Epithelial cell of esophagus (primary cell): ENCODE data around the gene CLK2.

ENCODE experiments used
- DNase-seq: peaks from one replicate; pipeline ENCODE4 v3.0.0; 2010; ENCODE audit warnings: low read depth
- H3K4me3 ChIP-seq: 2 replicates; pipeline ENCODE4 v1.5.1; 2011; ENCODE audit warnings: mild to moderate bottlenecking, low read length, control low read depth
- TF ChIP-seq, protein P1 (sequence below): IDR thresholded peaks from 2 replicates; pipeline ENCODE4 v1.5.1; 2011; ENCODE audit warnings: low read depth, mild to moderate bottlenecking, low read length, control low read depth, inconsistent platforms; ENCODE audit not compliant: insufficient read depth; ENCODE audit errors: missing control alignments

The CLK2 gene

DNA sequence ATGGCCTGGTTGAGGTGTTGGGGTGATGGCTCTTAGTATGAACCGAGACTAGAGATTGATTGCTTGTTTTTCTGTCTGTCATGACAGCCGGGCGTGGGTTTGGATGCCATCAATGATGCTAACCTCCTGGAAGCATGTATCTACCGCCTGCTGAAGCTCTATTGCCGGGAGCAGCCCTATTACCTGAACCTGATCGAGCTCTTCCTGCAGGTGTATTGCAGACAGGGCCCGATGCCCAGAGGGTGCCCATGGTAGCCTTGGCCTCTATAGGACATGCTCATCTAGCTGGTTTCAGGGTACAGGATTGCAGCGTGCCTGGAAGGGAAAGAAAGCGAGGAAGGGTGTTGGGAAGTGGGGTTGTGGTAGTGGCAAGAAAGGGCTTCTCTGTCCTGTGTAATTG lies 44.8 kb upstream of the CLK2 start:
- TF ChIP-seq, protein P1, sequence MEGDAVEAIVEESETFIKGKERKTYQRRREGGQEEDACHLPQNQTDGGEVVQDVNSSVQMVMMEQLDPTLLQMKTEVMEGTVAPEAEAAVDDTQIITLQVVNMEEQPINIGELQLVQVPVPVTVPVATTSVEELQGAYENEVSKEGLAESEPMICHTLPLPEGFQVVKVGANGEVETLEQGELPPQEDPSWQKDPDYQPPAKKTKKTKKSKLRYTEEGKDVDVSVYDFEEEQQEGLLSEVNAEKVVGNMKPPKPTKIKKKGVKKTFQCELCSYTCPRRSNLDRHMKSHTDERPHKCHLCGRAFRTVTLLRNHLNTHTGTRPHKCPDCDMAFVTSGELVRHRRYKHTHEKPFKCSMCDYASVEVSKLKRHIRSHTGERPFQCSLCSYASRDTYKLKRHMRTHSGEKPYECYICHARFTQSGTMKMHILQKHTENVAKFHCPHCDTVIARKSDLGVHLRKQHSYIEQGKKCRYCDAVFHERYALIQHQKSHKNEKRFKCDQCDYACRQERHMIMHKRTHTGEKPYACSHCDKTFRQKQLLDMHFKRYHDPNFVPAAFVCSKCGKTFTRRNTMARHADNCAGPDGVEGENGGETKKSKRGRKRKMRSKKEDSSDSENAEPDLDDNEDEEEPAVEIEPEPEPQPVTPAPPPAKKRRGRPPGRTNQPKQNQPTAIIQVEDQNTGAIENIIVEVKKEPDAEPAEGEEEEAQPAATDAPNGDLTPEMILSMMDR, result no peak
- H3K4me3 ChIP-seq, result no peak overlapping the region
- no peak for DNase-seq

DNA sequence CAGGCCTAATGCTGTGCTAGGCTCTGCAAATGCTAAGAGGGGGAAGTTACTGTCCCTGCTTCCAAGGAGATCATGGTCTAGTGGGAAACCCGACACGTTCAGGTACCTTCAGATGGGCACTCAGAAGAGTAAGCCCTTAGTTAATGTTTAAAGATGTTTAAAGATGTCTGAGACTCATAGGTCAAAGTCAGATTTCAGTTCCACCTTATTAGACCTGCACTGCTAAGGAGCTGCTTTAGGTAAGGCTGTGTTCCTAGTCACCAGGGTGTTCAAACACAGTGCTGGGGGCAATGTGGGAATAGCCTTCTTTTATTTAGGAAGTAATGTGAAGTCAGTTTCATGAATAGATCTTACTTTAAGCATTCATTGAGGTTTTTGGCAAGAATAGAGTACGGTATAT lies 43.6 kb upstream of the CLK2 start:
- TF ChIP-seq, protein P1, result no peak
- H3K4me3 ChIP-seq, result no peak overlapping the region
- DNase-seq, result no peak

DNA sequence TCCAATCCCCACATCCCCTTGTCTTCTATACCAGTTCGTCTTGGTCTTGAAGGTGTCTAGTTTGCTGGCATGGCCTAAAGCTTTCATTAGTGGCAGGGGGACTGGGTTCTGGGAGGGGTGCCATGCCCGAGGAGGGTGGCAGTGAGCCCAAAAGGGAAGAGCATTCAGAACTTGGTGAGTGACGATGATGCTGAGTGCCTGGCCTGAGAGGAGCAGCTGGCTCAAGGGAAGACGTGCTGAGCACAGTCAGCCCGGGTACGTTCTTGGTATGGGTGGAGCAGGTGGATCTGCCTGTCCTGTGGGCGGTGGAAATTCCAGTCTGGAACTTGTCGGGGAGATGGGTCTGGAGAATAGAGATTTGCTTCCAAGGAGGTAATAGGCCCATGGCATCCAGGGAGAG lies 40.0 kb upstream of the CLK2 start:
- TF ChIP-seq, protein P1, result no peak
- DNase-seq, result peak; percentile 47
- H3K4me3 ChIP-seq, result no peak overlapping the region

DNA sequence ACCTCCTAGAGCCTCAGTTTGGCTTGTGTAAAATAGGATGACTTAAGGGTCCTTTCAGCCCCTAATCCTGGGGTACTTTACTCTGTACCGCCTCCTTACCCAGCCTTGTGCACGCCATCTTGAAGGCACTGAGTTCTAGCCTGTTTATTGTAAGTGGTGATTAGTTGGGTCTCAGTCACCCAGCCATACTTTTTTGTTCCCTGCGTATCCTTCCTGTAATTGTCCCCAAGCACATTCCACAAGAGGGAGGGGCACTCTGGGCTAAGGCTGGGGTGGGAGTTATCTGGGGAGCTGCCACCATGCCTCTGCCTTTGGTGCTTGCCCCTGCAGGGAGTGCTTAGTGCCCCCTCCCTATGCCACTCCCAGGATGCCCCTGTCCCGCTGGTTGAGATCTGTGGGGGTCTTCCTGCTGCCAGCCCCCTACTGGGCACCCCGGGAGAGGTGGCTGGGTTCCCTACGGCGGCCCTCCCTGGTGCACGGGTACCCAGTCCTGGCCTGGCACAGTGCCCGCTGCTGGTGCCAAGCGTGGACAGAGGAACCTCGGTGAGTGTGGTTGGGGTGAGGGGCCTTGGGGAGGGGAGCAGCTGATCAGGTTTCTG lies 36.2 kb upstream of the CLK2 start:
- peak; percentile 21 for DNase-seq
- peak overlapping the region; percentile 98 for H3K4me3 ChIP-seq
- TF ChIP-seq, protein P1, result peak; percentile 5

DNA sequence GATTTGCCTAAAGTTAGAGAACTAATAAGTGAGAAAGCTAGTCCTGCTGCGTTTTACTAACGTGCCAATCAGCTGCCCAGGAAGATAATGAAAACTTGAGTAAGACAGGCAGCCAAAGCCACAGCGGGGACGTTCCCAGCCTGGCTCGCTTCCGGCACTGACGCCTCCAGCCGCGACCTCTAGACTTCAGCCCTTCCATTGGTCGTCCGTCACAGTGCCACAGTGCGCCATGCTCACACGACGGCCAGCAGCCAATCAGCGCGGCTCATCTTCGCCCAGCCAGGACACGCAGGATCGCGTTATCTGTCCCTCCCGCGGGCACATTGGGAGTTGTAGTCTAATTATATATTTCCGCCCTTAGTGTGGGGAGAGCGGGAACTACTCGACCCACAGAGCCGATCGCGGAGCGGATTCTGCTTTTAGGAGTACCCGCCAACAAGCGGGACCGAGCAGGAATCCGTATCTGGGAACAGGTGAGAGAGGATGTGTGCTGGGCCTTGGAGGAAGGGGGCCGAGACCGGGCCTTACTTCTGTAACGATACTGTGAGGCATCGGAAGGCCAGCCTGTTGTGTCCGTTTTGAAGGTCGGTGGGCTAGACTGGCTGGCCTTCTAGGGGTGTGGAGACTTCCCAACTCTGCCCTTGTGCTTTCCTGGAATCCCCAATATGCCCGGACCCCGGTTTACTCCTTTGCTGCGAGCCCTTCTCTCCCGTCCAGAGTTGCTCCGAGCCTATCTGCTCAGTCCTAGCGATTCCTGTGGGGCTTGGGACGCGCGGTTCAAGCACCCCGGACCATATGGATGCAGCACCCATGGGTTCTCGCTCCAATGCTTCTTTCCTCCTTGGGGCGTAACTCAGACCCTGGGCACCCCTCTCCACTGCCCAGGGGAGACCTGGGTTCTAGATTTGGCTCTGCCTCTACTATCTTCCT lies 35.5 kb upstream of the CLK2 start, which contains the start of gene FDPS:
TSS of gene FDPS (plus strand) at position 374 of the 930 bp plus-strand sequence. CDS start 924 bp downstream, outside the sequence.
- DNase-seq, result peak; percentile 100
- peak within 1 kb of the TSS; percentile 98 for H3K4me3 ChIP-seq
- TF ChIP-seq, protein P1, result no peak

DNA sequence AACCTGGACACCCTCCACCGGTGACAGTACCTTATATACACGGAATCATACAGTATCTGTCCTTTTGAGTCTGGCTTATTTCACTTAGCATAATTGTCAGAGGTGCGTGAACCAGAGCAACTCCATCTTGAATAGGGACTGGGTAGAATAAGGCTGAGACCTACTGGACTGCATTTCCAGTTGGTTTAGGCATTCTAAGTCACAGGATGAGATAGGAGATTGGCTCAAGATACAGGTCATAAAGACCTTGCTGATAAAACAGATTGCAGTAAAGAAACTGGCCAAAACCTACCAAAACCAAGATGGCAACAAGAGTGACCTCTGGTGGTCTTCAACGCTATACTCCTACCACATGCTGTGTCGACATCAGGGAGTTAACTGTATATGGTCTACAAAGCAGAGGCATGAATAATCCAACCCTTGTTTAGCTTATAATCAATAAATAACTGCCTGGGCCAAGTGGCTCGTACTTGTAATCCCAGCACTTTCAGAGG lies 34.0 kb upstream of the CLK2 start:
- no peak overlapping the region for H3K4me3 ChIP-seq
- DNase-seq, result peak; percentile 33
- TF ChIP-seq, protein P1, result peak; percentile 17
